B cell (primary cell): Measurements from ENCODE around the gene EVL. TPM values are rescaled to one million over a fixed set of nuclear protein-coding genes. Genes with fewer than 3 reads are reported as not detected.
A peak's percentile ranks its signal among the peaks of the same experiment; 100 is the strongest.

ENCODE experiments used
- ATAC-seq: fragments of 200-7000 bp; cut with Tn5 transposase; one replicate; pipeline ENCODE4 v1.10.0; 2021; ENCODE audit warnings: low read depth, mild to moderate bottlenecking, moderate number of reproducible peaks, moderate library complexity
- CTCF ChIA-PET: fragments of 350-600 bp; sonication (Branson Sonifier 250); formaldehyde crosslinking; loops from one replicate; lab custom pipeline; 2021; ENCODE audit warnings: antibody characterized with exemption, inconsistent platforms; lab: Charles Lee
- POLR2A ChIA-PET: fragments of 350-600 bp; sonication (Branson Sonifier 250); formaldehyde crosslinking; loops from one replicate; lab custom pipeline; 2021; ENCODE audit warnings: antibody characterized with exemption; lab: Charles Lee
- DNase-seq: peaks from one replicate; pipeline ENCODE4 v3.0.0; 2013
- H2AFZ ChIP-seq: 2 replicates; pipeline ENCODE4 v1.6.1; 2012; ENCODE audit warnings: mild to moderate bottlenecking, low read depth, low read length; ENCODE audit not compliant: insufficient read depth, poor library complexity, severe bottlenecking
- H3K27ac ChIP-seq, 2 donors: 1 replicate in 1 of 2; 2 replicates in 1 of 2; pipeline ENCODE4 v1.5.1; 2012 to 2013; ENCODE audit warnings: low read length in 2 of 2, mild to moderate bottlenecking in 2 of 2, moderate library complexity in 1 of 2
- H3K27me3 ChIP-seq, 4 experiments: fragments of 200-600 bp in 1 of 4; sonication (generic) in 1 of 4; replicated peaks in 1 of 4; 1 replicate in 2 of 4; 2 replicates in 2 of 4; pipeline versions ENCODE4 v1.6.1 to v1.7.0; 2013 to 2016; ENCODE audit warnings: low read length in 3 of 4, mild to moderate bottlenecking in 2 of 4, mixed read lengths in 1 of 4, moderate library complexity in 1 of 4; ENCODE audit not compliant: insufficient read depth in 4 of 4, control insufficient read depth in 3 of 4; ENCODE audit errors: control extremely low read depth in 1 of 4
- H3K36me3 ChIP-seq, 2 experiments: replicated peaks in 1 of 2; 1 replicate in 1 of 2; 2 replicates in 1 of 2; pipeline versions ENCODE4 v1.6.1 to v1.7.1; 2013; ENCODE audit warnings: low read length in 1 of 2; ENCODE audit not compliant: insufficient read depth in 2 of 2, control insufficient read depth in 1 of 2; ENCODE audit errors: control extremely low read depth in 1 of 2, extremely low read depth in 1 of 2
- H3K4me1 ChIP-seq, 2 donors: fragments of 200-600 bp in 1 of 2; sonication (generic) in 1 of 2; 1 replicate in 1 of 2; 2 replicates in 1 of 2; pipeline versions ENCODE4 v1.5.1 to v1.6.1; 2013 to 2017; ENCODE audit warnings: low read length in 2 of 2; ENCODE audit not compliant: control insufficient read depth in 2 of 2, insufficient read depth in 2 of 2
- H3K4me2 ChIP-seq: replicated peaks from 2 replicates; pipeline ENCODE3; 2012; ENCODE audit warnings: mild to moderate bottlenecking, low read depth, low read length; ENCODE audit not compliant: poor library complexity, severe bottlenecking
- H3K4me3 ChIP-seq, 5 experiments: fragments of 200-600 bp in 1 of 5; sonication (generic) in 1 of 5; 1 replicate in 3 of 5; 2 replicates in 2 of 5; pipeline versions ENCODE4 v1.5.1 to v1.7.0; 2011 to 2016; ENCODE audit warnings: low read length in 4 of 5, mild to moderate bottlenecking in 4 of 5, low read depth in 2 of 5, control low read depth in 1 of 5, moderate library complexity in 1 of 5; ENCODE audit not compliant: insufficient read depth in 1 of 5; ENCODE audit errors: control extremely low read depth in 1 of 5, extremely low read depth in 1 of 5
- H3K79me2 ChIP-seq: fragments of 200-600 bp; sonication (generic); one replicate; pipeline ENCODE4 v1.6.0; 2016; ENCODE audit warnings: low read length; ENCODE audit not compliant: control insufficient read depth, insufficient read depth
- H3K9ac ChIP-seq: fragments of 200-600 bp; sonication (generic); 2 replicates; pipeline ENCODE4 v1.6.1; 2017; ENCODE audit warnings: mild to moderate bottlenecking, low read length, moderate library complexity
- H3K9me3 ChIP-seq, 3 donors: one replicate each; pipeline versions ENCODE4 v1.6.1 to v1.7.1; 2013; ENCODE audit warnings: low read length in 2 of 3; ENCODE audit not compliant: control insufficient read depth in 2 of 3, insufficient read depth in 1 of 3; ENCODE audit errors: control extremely low read depth in 1 of 3
- H4K20me1 ChIP-seq: 2 replicates; pipeline ENCODE4 v1.6.0; 2012; ENCODE audit warnings: mild to moderate bottlenecking, low read length; ENCODE audit not compliant: insufficient read depth, control insufficient read depth, poor library complexity, severe bottlenecking
- H3K27ac Mint-ChIP-seq: one replicate; pipeline ENCODE4 v1.8.0; 2021; ENCODE audit warnings: mixed read lengths
- H3K27me3 Mint-ChIP-seq: one replicate; pipeline ENCODE4 v1.8.0; 2021; ENCODE audit warnings: mixed read lengths
- H3K4me1 Mint-ChIP-seq: one replicate; pipeline ENCODE4 v1.8.0; 2021; ENCODE audit warnings: mixed read lengths
- H3K4me3 Mint-ChIP-seq: one replicate; pipeline ENCODE4 v1.8.0; 2021; ENCODE audit warnings: mixed read lengths
- H3K9me3 Mint-ChIP-seq: one replicate; pipeline ENCODE4 v1.8.0; 2022; ENCODE audit warnings: mixed read lengths; ENCODE audit not compliant: insufficient read depth
- EZH2 ChIP-seq: IDR thresholded peaks from 2 replicates; pipeline ENCODE4 v1.6.1; 2012; ENCODE audit warnings: borderline replicate concordance, low read depth, mild to moderate bottlenecking, moderate library complexity, low read length; ENCODE audit not compliant: insufficient read depth, poor library complexity, severe bottlenecking
- WGBS: methylation state at CpG from one replicate; pipeline ENCODE4 v1.1.5; 2013; ENCODE audit warnings: missing lambda C conversion rate; ENCODE audit not compliant: insufficient coverage; 5-methylcytosine and 5-hydroxymethylcytosine counted together
- intact Hi-C: fragments of 100-400 bp; cut with micrococcal nuclease; formaldehyde crosslinking; loops from one replicate; pipeline ENCODE4 v1.10.0; 2022
- polyA plus RNA-seq: library from polyadenylated mRNA; depleted of rRNA; stranded (reverse); fragments of >200 nt; gene quantifications from 2 replicates; pipeline ENCODE4 v1.2.3, GENCODE V29; 2012
- total RNA-seq, 2 donors: library from RNA; stranded (reverse); fragments of 120-200 nt in 1 of 2; gene quantifications; 1 replicate in 1 of 2; 2 replicates in 1 of 2; pipeline versions ENCODE4 v1.2.3 to v1.2.4, GENCODE V29; 2013 to 2022
- TF ChIP-seq, protein P1 (sequence below): fragments of 200-600 bp; IDR thresholded peaks from one replicate; pipeline ENCODE4 v1.8.0; 2022; ENCODE audit warnings: antibody characterized with exemption, mild to moderate bottlenecking

Gene EVL
- total and polyA plus RNA-seq, 2 donors (not counting 1 experiment from before 2014, with no cell fraction given), result 486 to 892 TPM

DNA sequence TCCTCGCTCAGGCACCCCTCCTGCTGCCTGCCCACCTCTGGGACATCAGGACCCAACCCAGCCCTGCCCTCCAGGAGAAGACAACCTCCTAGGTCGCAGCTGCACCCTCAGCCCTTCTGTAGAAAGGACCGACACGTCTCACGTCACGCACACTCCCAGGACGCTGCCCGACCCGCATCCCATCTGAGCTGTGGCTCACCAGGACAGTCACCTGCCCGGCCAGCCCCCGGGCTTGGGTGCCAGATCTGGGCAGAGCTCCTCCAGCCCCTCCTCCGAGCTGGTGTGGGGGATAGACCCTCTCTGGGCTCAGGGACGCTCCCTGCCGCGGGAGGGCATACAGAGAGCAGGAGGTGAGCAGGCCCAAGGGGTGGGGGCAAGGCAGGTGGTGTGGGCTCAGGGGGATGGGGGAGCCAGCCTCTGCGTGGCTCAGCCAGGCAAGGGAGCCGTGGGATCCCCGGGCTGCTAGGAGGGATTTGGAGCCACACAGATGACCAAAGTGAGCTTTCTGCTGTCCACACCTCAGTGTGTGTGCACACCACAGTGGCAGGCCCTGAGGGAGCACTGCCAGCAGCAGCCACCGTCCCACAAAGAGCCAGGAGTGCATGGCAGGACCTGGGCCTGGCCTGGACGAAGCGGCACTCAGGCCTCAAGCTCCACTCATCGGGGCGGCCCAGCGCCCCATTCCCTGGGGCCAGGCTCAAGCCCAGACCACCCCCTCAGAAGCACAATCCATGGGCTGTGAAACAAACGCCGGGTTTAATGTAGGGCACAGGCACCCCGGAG, 80.7 kb downstream of the EVL start:
- peaks cover 22 to 24% of the 10 kb centered on the region in 2 donors for H3K4me1 ChIP-seq
- no peak for TF ChIP-seq EZH2

DNA sequence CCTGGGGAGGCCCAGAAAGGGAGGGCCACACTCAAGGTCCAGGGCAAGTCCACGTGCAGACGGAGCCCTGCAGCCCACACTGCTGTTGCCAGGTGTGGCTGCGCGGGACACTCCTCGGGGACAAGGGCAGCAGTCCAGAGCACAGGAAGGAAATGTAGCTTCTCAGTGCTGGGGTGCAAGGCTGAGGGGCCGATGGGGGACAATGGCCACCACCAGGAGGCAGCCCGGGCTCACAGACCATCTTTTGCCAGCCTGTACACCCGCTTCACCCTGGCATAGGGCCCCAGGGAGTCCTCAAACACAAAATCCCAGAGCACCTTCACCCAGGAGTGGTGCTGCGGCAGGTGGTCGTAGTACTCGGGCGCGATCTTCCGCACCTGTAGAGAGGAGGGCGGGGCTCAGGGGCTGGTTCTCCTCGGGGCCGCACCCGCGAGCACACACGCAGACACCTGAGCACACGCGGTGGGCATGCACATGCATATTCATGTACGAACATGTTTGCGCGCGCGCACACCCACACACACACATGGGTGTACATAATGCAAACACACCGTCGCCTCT, 81.4 kb downstream of the EVL start:
- Histone ChIP-seq H3K9ac (no peak overlapping the region), H3K36me3 (peaks cover 0 to 28% of the 10 kb centered on the region in 2 experiments), H4K20me1 (peaks cover 23% of the 10 kb centered on the region), H3K9me3 (peaks cover 0 to 11% (median 0%) of the 10 kb centered on the region in 3 donors), H3K27me3 (no peaks in the 10 kb centered on the region), H3K4me1 (peaks cover 22 to 24% of the 10 kb centered on the region in 2 donors), H3K27ac (no peak overlapping the region), H3K4me3 (no peak overlapping the region), H3K4me2 (peak overlapping the region; percentile 71), H3K79me2 (no peaks in the 10 kb centered on the region), H2AFZ (no peak overlapping the region)
- intact Hi-C loops, result loop anchor here (1.0 to 5.0 kb wide), 2 partner anchors 47 to 161 kb away; partner anchors contain the start of gene SLC25A29
- peak; percentile 49 for DNase-seq
- Mint-ChIP-seq H3K27ac (peak overlapping the region; percentile 92), H3K4me3 (no peak overlapping the region), H3K27me3 (no peaks in the 10 kb centered on the region), H3K4me1 (peaks cover 27% of the 10 kb centered on the region), H3K9me3 (no peaks in the 10 kb centered on the region)
- WGBS, result 82% methylated on average over 13 of the region's 29 CpGs
- no peak for ATAC-seq
- CTCF ChIA-PET, result interaction anchor here (0.6 to 5.4 kb wide), 5 partner anchors 10 to 132 kb away, joined by 3 to 32 read pairs (median 3); no protein-coding TSS in a partner anchor
- POLR2A ChIA-PET, result no interaction called here
- TF ChIP-seq, protein P1, sequence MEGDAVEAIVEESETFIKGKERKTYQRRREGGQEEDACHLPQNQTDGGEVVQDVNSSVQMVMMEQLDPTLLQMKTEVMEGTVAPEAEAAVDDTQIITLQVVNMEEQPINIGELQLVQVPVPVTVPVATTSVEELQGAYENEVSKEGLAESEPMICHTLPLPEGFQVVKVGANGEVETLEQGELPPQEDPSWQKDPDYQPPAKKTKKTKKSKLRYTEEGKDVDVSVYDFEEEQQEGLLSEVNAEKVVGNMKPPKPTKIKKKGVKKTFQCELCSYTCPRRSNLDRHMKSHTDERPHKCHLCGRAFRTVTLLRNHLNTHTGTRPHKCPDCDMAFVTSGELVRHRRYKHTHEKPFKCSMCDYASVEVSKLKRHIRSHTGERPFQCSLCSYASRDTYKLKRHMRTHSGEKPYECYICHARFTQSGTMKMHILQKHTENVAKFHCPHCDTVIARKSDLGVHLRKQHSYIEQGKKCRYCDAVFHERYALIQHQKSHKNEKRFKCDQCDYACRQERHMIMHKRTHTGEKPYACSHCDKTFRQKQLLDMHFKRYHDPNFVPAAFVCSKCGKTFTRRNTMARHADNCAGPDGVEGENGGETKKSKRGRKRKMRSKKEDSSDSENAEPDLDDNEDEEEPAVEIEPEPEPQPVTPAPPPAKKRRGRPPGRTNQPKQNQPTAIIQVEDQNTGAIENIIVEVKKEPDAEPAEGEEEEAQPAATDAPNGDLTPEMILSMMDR, result no peak
- TF ChIP-seq EZH2, result no peak

More for the DNA sequence above, 80.7 kb downstream of the EVL start:
- no peaks in the 10 kb centered on the region for H3K27me3 Mint-ChIP-seq
- ATAC-seq (no peak), DNase-seq (no peak)
- Histone ChIP-seq H3K9ac (no peak overlapping the region), H3K4me2 (peak overlapping the region; percentile 71), H3K9me3 (peaks cover 0 to 11% (median 0%) of the 10 kb centered on the region in 3 donors), H3K4me3 (no peak overlapping the region), H3K27me3 (no peaks in the 10 kb centered on the region), H3K36me3 (peaks cover 0 to 35% of the 10 kb centered on the region in 2 experiments), H2AFZ (no peak overlapping the region), H3K27ac (no peak overlapping the region), H4K20me1 (peaks cover 31% of the 10 kb centered on the region), H3K79me2 (no peaks in the 10 kb centered on the region)
- intact Hi-C loops, result loop anchor here (5.0 kb wide), 1 partner anchor 161 kb away; the partner anchor contains the start of gene SLC25A29
- H3K27ac Mint-ChIP-seq, result peak overlapping the region; percentile 10
- POLR2A ChIA-PET, result no interaction called here
- peaks cover 27% of the 10 kb centered on the region for H3K4me1 Mint-ChIP-seq
- CTCF ChIA-PET, result interaction anchor here (1.2 to 5.4 kb wide), 3 partner anchors 10 to 46 kb away, joined by 3 to 32 read pairs (median 3); no protein-coding TSS in a partner anchor
- no peak overlapping the region for H3K4me3 Mint-ChIP-seq
- WGBS, result 95% methylated on average over 21 of the region's 27 CpGs
- no peaks in the 10 kb centered on the region for H3K9me3 Mint-ChIP-seq
